Colonic mucosa (tissue), 4 donors: ENCODE results near the gene CYP4F12. TPM values are rescaled to one million over a fixed set of nuclear protein-coding genes. Genes with fewer than 3 reads are reported as not detected.

Source experiments
- DNase-seq: peaks from one replicate; pipeline ENCODE4 v3.0.0-alpha.2; 2020
- H3K27ac ChIP-seq: fragments of 200-600 bp; one replicate; pipeline ENCODE4 v1.8.0; 2021
- H3K27me3 ChIP-seq: fragments of 200-600 bp; one replicate; pipeline ENCODE4 v1.8.0; 2021
- H3K36me3 ChIP-seq: fragments of 200-600 bp; one replicate; pipeline ENCODE4 v1.8.0; 2021
- H3K4me1 ChIP-seq: fragments of 200-600 bp; one replicate; pipeline ENCODE4 v1.8.0; 2021; ENCODE audit warnings: mild to moderate bottlenecking
- H3K4me3 ChIP-seq: fragments of 200-600 bp; one replicate; pipeline ENCODE4 v1.8.0; 2021
- H3K9ac ChIP-seq, 2 donors: one replicate each; pipeline ENCODE4 v1.7.0; 2013; ENCODE audit warnings: control low read depth in 2 of 2, low read depth in 2 of 2, low read length in 2 of 2
- H3K9me3 ChIP-seq: fragments of 200-600 bp; one replicate; pipeline ENCODE4 v1.8.0; 2021
- CTCF ChIP-seq: fragments of 200-600 bp; IDR thresholded peaks from one replicate; pipeline ENCODE4 v1.8.0; 2022; ENCODE audit warnings: antibody characterized with exemption, mild to moderate bottlenecking
- intact Hi-C: fragments of 100-400 bp; cut with DNase I; formaldehyde crosslinking; loops from one replicate; pipeline ENCODE4 v1.14.1; 2022
- total RNA-seq, 2 donors: library from RNA; stranded (reverse); fragmentation: NEBNext Ultra II Directional in 1 of 2; extraction: Animal tissue kit (Norgen Biotek cat#: 25700) in 1 of 2; gene quantifications; one replicate each; pipeline ENCODE4 v1.2.1, GENCODE V29; 2021
- donor health status: healthy.
- donor health status: DM: no; HTN: no; CAD: no.
- donor health status: DM: no; HTN: no; CAD: no.

The CYP4F12 gene
- total RNA-seq, 2 donors from 2014 or later = 82.1 to 87.0 TPM

- Histone ChIP-seq H3K4me3 (no peak overlapping the region), H3K4me1 (peaks cover 3% of the 10 kb centered on the region), H3K27ac (no peak overlapping the region), H3K9me3 (no peaks in the 10 kb centered on the region), H3K9ac (no peak overlapping the region), H3K27me3 (no peaks in the 10 kb centered on the region), H3K36me3 (no peaks in the 10 kb centered on the region)
- TF ChIP-seq CTCF = no peak
- intact Hi-C loops = no loop called here
- no peak for DNase-seq
These were observed 3.4 kb upstream of the CYP4F12 start for GRCh38 chr19:15669440-15669839.

GRCh38 chr19:15669891-15670290 is 3.0 kb upstream of the CYP4F12 start:
- intact Hi-C loops = no loop called here
- TF ChIP-seq CTCF = no peak
- no peak overlapping the region for H3K27ac ChIP-seq

GRCh38 chr19:15671237-15671821 is 1.6 kb upstream of the CYP4F12 start:
- intact Hi-C loops = no loop called here
- no peaks in the 10 kb centered on the region for H3K9me3 ChIP-seq
- H3K27ac ChIP-seq = no peak overlapping the region
- no peak for DNase-seq
- H3K9ac ChIP-seq = no peak overlapping the region
- no peaks in the 10 kb centered on the region for H3K36me3 ChIP-seq
- no peak overlapping the region for H3K4me3 ChIP-seq
- H3K27me3 ChIP-seq = no peaks in the 10 kb centered on the region
- TF ChIP-seq CTCF = no peak
- H3K4me1 ChIP-seq = peaks cover 3% of the 10 kb centered on the region

More at GRCh38 chr19:15669891-15670290, 3.0 kb upstream of the CYP4F12 start:
- DNase-seq = no peak
- H3K27me3 ChIP-seq = no peaks in the 10 kb centered on the region
- H3K9ac ChIP-seq = no peak overlapping the region
- no peak overlapping the region for H3K4me3 ChIP-seq
- no peaks in the 10 kb centered on the region for H3K36me3 ChIP-seq
- peaks cover 3% of the 10 kb centered on the region for H3K4me1 ChIP-seq
- no peaks in the 10 kb centered on the region for H3K9me3 ChIP-seq

- Histone ChIP-seq H3K4me1 (peaks cover 3% of the 10 kb centered on the region), H3K4me3 (no peak overlapping the region), H3K27ac (peak overlapping the region; percentile 81), H3K36me3 (no peaks in the 10 kb centered on the region), H3K9me3 (no peaks in the 10 kb centered on the region), H3K9ac (peak overlapping the region; percentile 60 to 71), H3K27me3 (no peaks in the 10 kb centered on the region)
- no peak for DNase-seq
- intact Hi-C loops = no loop called here
- TF ChIP-seq CTCF = no peak
These were observed 852 bp upstream of the CYP4F12 start for GRCh38 chr19:15671891-15672579.

GRCh38 chr19:15673176-15673654 is 328 bp downstream of the CYP4F12 start:
- Histone ChIP-seq H3K4me1 (peaks cover 3% of the 10 kb centered on the region), H3K36me3 (no peaks in the 10 kb centered on the region), H3K9ac (peak overlapping the region; percentile 54), H3K4me3 (peak overlapping the region; percentile 20), H3K27ac (peak overlapping the region; percentile 81), H3K9me3 (no peaks in the 10 kb centered on the region), H3K27me3 (no peaks in the 10 kb centered on the region)
- DNase-seq = peak; percentile 60
- no peak for TF ChIP-seq CTCF
- intact Hi-C loops = no loop called here
